ENCODE results near the gene UQCRQ. TPM values are rescaled to one million over a fixed set of nuclear protein-coding genes. Genes with fewer than 3 reads are reported as not detected.

The UQCRQ gene
- total RNA-seq (2011; cell fraction: chromatin; rRNA removed; ENCODE audit: low replicate concordance), result 72.2 and 104 TPM in 2 replicates
- 114 and 128 TPM in 2 replicates for total RNA-seq (2011; cell fraction: nucleolus; rRNA removed)
- total RNA-seq (2011; cell fraction: nucleoplasm; rRNA removed), result 118 and 129 TPM in 2 replicates
- total RNA-seq (2014; rRNA removed) (307 and 353 TPM in 2 replicates), total RNA-seq (2014; rRNA removed; fragmentation: Illumina TruSeq; extraction: Trizol) (641 and 716 TPM in 2 replicates), total RNA-seq (2015; rRNA removed; fragmentation: Illumina TruSeq; extraction: Trizol) (334 and 373 TPM in 2 replicates), total RNA-seq (2021) (888 and 1,004 TPM in 2 replicates), polyA plus RNA-seq (2011; rRNA removed) (813 and 883 TPM in 2 replicates), polyA plus RNA-seq (2014; fragmentation: Illumina TruSeq; extraction: Trizol) (235 and 336 TPM in 2 replicates), polyA plus RNA-seq (2014; fragmentation: Nextera tagmentation; extraction: Ambion mirVana) (1,000 to 10,000 TPM; 2,318 to 2,421 TPM), polyA plus RNA-seq (2014; rRNA removed) (883 and 917 TPM in 2 replicates), polyA minus RNA-seq (2011; rRNA and poly(A)+ RNA removed) (61.8 and 67.0 TPM in 2 replicates), Bru-seq, nascent RNA (percentile 99 among the genes with signal in this experiment), BruChase-seq, experiment 1, labeled RNA remaining after a 2-hour chase (percentile 97 among the genes with signal in this experiment), BruChase-seq, experiment 2, labeled RNA remaining after a 6-hour chase (percentile 98 among the genes with signal in this experiment)
- 439 and 559 TPM in 2 replicates for polyA plus RNA-seq (2011; cell fraction: cytosol; rRNA removed)
- polyA plus RNA-seq (2011; cell fraction: nucleus; rRNA removed), result 273 and 303 TPM in 2 replicates
- polyA plus RNA-seq (2012), result 351 and 842 TPM in 2 replicates
- 54.0 and 70.0 TPM in 2 replicates for polyA minus RNA-seq (2011; cell fraction: cytosol; rRNA and poly(A)+ RNA removed)
- 59.4 and 82.3 TPM in 2 replicates for polyA minus RNA-seq (2011; cell fraction: nucleus; rRNA and poly(A)+ RNA removed)
- long read RNA-seq, experiment 1, transcript UQCRQ-203 (3 exons, 839 nt), result major isoform, 535 of 2,461 reads
- long read RNA-seq, experiment 1, transcript UQCRQ-201 (2 exons, 586 nt), result minor isoform, 112 of 2,461 reads
- long read RNA-seq, experiment 1, transcript UQCRQ-205 (2 exons, 258 nt), result minor isoform, 22 of 2,461 reads
- long read RNA-seq, experiment 1, transcript UQCRQ-202 (3 exons, 429 nt), result minor isoform, 58 of 2,461 reads
- long read RNA-seq, experiment 1, partial matches to known transcripts, result 0 of 2,461 reads
- long read RNA-seq, experiment 1, other reads (novel, unspliced or antisense), result 1,718 of 2,461 reads
- long read RNA-seq, experiment 2, transcript UQCRQ-203 (3 exons, 839 nt), result major isoform, 313 of 496 reads
- long read RNA-seq, experiment 2, transcript UQCRQ-206 (2 exons, 874 nt), result minor isoform, 7 of 496 reads
- long read RNA-seq, experiment 2, transcript UQCRQ-202 (3 exons, 429 nt), result minor isoform, 25 of 496 reads
- long read RNA-seq, experiment 2, transcript UQCRQ-201 (2 exons, 586 nt), result minor isoform, 113 of 496 reads
- long read RNA-seq, experiment 2, partial matches to known transcripts, result 4 of 496 reads
- long read RNA-seq, experiment 2, other reads (novel, unspliced or antisense), result 30 of 496 reads
- long read RNA-seq, experiment 3, transcript UQCRQ-203 (3 exons, 839 nt), result major isoform, 540 of 670 reads
- long read RNA-seq, experiment 3, transcript UQCRQ-201 (2 exons, 586 nt), result minor isoform, 49 of 670 reads
- long read RNA-seq, experiment 3, transcript UQCRQ-202 (3 exons, 429 nt), result minor isoform, 52 of 670 reads
- long read RNA-seq, experiment 3, partial matches to known transcripts, result 3 of 670 reads
- long read RNA-seq, experiment 3, other reads (novel, unspliced or antisense), result 22 of 670 reads

- Histone ChIP-seq H3K36me3 (ENCODE audit: control insufficient read depth, insufficient read depth, low read length) (peaks cover 45% of the 10 kb centered on the region), H3K27ac (ENCODE audit: extremely low read depth, low read depth, low read length) (peak within 1 kb of the TSS; percentile 95), H2AFZ (ENCODE audit: low read depth, low read length) (peak within 1 kb of the TSS; percentile 85), H4K20me1 (replicated peaks; ENCODE audit: control insufficient read depth, insufficient read depth, low read length) (no peaks in the 10 kb centered on the region; the same call in 1 of the 2 replicates), H3K9ac (ENCODE audit: insufficient read depth in 1 of 2, low read depth in 2 of 2, low read length in 2 of 2) (peak within 1 kb of the TSS; percentile 97 to 100), H3K9me1 (ENCODE audit: control insufficient read depth, insufficient read depth, low read length) (no peaks in the 10 kb centered on the region), H3K4me1 (replicated peaks in 1 of 2; ENCODE audit: control insufficient read depth in 2 of 2, insufficient read depth in 2 of 2, low read length in 2 of 2) (peaks cover 12 to 18% of the 10 kb centered on the region in 2 experiments), H3K9me3 (replicated peaks; ENCODE audit: control insufficient read depth, insufficient read depth, low read depth, low read length) (no peaks in the 10 kb centered on the region), H3K79me2 (ENCODE audit: control insufficient read depth, insufficient read depth, low read length) (peaks cover 23% of the 10 kb centered on the region), H3K4me3 (peak within 1 kb of the TSS; percentile 98), H3K4me2 (ENCODE audit: insufficient read depth, low read length) (peak within 1 kb of the TSS; percentile 98), H3K27me3 (ENCODE audit: control insufficient read depth in 2 of 2, insufficient read depth in 2 of 2, low read length in 2 of 2) (no peaks in the 10 kb centered on the region)
- under 1% methylated on average over 55 of the region's 55 CpGs for WGBS (ENCODE audit: insufficient coverage, low coverage, missing lambda C conversion rate)
- DNase-seq (ENCODE audit: extremely low read depth in 1 of 4, low spot score in 3 of 4) (peak; percentile 97 to 100 (median 98)), FAIRE-seq (peak; percentile 99), ATAC-seq (peak; percentile 99)
- intact Hi-C loops (cut with micrococcal nuclease), result loop anchor here (1.0 to 2.0 kb wide), 2 partner anchors 36 to 60 kb away; partner anchors contain the start of gene SHROOM1
- POLR2A ChIA-PET, result interaction anchor here (0.6 to 3.9 kb wide), 12 partner anchors 8 to 200 kb away, joined by 3 to 25 read pairs (median 4); partner anchors contain the start of gene SHROOM1
- no TSS peak for BruUV-seq (replicated peaks)
- in situ Hi-C loops (cut with MboI), result no loop called here
- CTCF ChIA-PET (ENCODE audit: low intra/inter-chr PET ratio), result interaction anchor here (0.8 to 1.3 kb wide), 2 partner anchors 37 to 47 kb away, joined by 3 to 5 read pairs; partner anchors contain the start of gene SHROOM1
- TF ChIP-seq ZNF609 (CRISPR knock-in tag; IDR thresholded peaks at IDR 0.05; ENCODE audit: borderline replicate concordance) (0 out of 2 replicates have a peak, but pooled peaks have one; percentile 61), ZBED1 (IDR thresholded peaks at IDR 0.05) (no peak; the same call in 1 of the 2 replicates), MBD1 (CRISPR knock-in tag; IDR thresholded peaks at IDR 0.05) (no peak), ERF (CRISPR knock-in tag; IDR thresholded peaks at IDR 0.05) (no peak; the same call in 1 of the 2 replicates), ZNF354B (CRISPR knock-in tag; IDR thresholded peaks at IDR 0.05) (no peak), SUPT5H (IDR thresholded peaks at IDR 0.05) (peak; percentile 99)
These were observed at the start of gene UQCRQ, which contains the start of gene GDF9 for GRCh38 chr5:132866342-132867045. Gene UQCRQ, plus strand, starts transcription at chr5:132866642. Its CDS starts 240 bp downstream, at chr5:132866882. Gene GDF9, minus strand, starts transcription at chr5:132866469. Its CDS starts 1,936 bp downstream, at chr5:132864533.
